Pericardium fibroblast (primary cell): Measurements from ENCODE around the gene KCND2. TPM values are rescaled to one million over a fixed set of nuclear protein-coding genes. Genes with fewer than 3 reads are reported as not detected.

Experiments used
- total RNA-seq: library from RNA; depleted of rRNA; stranded (reverse); fragments of >200 nt; gene quantifications from 2 replicates; pipeline ENCODE4 v1.2.3, GENCODE V29; 2015

Gene KCND2
- 0.68 and 1.2 TPM in 2 replicates for total RNA-seq

DNA sequence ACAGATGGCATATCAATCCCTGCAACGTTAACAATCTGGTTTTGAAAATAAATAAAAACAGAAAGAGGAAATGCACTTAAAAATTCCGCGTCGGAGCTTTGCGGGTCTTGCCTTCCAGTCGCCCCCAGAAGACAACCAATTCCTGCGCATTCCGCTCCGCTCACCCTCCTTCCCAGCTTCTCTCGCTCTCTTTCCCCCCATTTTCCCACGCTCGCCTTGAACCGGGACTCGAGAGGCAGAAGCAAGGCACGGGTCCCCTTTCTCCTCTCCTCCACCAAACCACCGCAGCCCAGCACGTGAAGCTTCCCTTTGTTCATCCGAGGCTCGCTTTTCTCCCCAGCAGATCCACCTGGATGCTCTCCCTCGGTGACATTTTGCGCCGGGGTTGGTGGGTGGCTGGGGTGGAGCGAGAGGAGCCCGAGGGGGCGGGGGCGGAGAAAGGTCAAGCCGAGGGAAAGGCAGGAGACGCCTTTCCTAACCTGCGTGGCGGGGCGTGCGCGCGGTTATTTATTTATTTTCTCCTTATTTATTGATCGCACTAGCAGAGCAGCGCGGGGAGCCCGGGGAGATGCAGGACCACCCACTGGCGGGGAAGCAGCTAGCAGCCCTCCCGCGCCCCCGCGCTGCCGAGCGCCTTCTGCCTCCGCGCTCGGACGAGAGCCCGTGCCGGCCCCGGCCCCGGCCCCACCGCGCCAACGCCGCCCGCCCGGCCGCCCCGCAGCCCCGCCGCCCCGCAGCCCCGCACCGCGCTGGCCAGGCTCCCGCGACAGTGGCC lies at the start of gene KCND2:
Gene KCND2 (plus strand): TSS at position 475 of the 775 bp plus-strand sequence.

